Inflammatory macrophage treated with lipopolysaccharide for 4 hours (primary cell): ENCODE measurements around the gene DCLRE1B.
A peak's percentile ranks its signal among the peaks of the same experiment; 100 is the strongest.

Source experiments
- DNase-seq: peaks from one replicate; pipeline ENCODE4 v3.0.0-alpha.2; 2020

DCLRE1B gene

GRCh38 chr1:113950908-113951307 lies 45.8 kb downstream of the DCLRE1B start:
- DNase-seq = no peak

DNA sequence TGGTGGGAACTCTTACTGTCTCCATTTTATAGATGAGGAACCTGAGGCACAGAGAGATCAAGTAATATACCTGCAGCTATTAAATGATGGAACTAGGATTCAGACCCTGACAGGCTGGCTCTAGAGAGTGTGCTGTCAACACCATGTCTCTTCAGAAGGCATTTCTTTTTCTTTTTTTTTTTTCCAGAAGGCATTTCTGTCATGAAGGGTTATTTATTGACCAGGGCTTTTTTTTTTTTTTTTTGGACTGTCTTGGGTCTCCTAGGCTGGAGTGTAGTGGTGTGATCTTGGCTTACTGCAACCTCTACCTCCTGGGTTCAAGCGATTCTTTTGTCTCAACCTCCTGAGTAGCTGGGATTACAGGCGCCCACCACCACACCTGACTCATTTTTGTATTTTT lies 46.6 kb downstream of the DCLRE1B start:
- no peak for DNase-seq

DNA sequence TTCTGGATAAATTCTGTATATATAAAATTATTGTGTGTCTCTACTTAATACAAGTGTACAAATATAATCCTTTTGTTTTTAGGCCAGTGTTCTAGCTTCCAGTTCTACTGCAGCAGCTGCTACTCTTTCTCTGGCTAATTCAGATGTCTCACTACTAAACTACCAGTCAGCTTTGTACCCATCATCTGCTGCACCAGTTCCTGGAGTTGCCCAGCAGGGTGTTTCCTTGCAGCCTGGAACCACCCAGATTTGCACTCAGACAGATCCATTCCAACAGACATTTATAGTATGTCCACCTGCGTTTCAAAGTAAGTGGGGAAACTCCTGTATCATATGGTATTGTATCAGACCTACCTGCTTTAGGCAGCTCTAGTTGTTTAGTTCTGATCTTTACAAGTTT lies 52.9 kb downstream of the DCLRE1B start:
- DNase-seq = no peak

DNA sequence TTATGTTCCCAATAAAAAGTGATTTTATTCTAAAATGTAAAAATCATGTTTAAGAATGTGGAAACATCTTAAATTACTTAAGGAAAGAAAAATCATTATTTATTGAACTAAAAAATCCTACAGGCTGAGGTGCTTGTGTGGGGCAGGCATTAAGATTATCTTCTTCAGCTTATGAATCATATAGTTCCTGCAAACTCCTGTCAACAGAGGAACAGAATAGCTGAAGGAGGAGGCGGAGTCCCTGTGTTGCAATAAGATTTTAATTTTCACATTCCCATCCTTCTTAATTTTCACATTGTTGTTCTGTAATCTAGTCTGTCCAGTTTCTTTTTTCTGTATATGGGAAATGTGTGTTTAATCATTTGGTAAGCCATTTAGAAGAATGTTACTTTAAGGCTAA lies 53.6 kb downstream of the DCLRE1B start:
- peak; percentile 41 for DNase-seq

GRCh38 chr1:113963281-113963906 lies 58.3 kb downstream of the DCLRE1B start:
- no peak for DNase-seq
